Measurements from ENCODE around the gene BLVRB. TPM values are rescaled to one million over a fixed set of nuclear protein-coding genes. Genes with fewer than 3 reads are reported as not detected.

The BLVRB gene
- total and polyA plus RNA-seq, 9 of the 15 experiments (the other 6 are each of a cell fraction or from before 2014, with no cell fraction given) = 81.1 to 749 (median 331) TPM

DNA sequence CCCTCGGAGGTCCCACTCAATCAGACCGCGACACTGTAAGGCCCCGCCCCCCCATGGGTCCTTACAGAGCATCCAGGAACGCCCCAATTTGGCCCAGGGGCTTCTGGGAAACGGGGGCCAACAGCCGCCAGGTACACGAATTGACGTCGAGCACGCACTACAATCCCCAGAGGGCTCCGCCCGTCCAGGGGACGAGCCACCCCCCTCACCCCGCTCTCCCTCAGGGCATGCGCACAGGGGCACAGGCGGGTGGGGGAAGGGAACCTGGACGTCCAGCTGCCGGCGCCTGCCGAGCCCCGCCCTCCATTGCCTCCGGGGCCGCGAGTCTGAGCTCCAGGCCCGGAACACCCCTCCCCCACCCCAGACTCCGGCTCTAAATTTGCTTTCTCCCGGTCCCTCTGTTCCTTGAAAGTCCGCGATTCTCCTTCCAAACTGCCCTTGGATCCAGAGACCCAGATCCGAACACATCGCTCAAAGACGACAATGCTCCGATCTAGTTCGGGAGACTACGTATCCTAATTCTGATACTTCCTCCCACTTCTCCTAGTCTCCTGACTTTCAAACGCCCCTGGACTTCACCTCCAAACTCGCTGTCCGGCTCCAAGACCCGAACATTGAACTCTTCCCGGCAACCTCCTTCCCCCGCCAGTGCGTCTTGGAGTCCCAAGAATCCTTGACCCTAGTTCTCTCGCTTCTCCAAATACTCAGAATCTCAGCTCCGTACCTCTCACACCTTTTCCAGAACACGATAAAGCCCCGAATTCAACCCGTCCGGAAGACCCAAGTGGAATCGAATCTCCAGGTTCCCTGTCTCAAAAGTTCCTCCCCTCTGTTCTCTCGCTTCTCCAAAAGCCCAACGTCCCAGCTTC is 22.2 kb downstream of the BLVRB start (continued):
- TF ChIP-seq TCF7L2 (IDR thresholded peaks at IDR 0.05; ENCODE audit: low read depth, low read length) = no peak
- TF ChIP-seq ZKSCAN3 (CRISPR knock-in tag; IDR thresholded peaks at IDR 0.05) = no peak
- no peak for TF ChIP-seq ZNF695 (CRISPR knock-in tag; IDR thresholded peaks at IDR 0.05)
- peak; percentile 76; the same call in 1 of the 2 replicates for TF ChIP-seq NFATC3 (IDR thresholded peaks at IDR 0.05)
- TF ChIP-seq MECOM (CRISPR knock-in tag; IDR thresholded peaks at IDR 0.05) = no peak
- peak; percentile 45; the same call in 1 of the 2 replicates for TF ChIP-seq TRIM28 (IDR thresholded peaks at IDR 0.05)
- TF ChIP-seq PRMT5 (CRISPR knock-in tag; IDR thresholded peaks at IDR 0.05) = no peak
- TF ChIP-seq MCM3 (IDR thresholded peaks at IDR 0.05) = no peak
- TF ChIP-seq ILK (tag; IDR thresholded peaks at IDR 0.05; ENCODE audit: borderline replicate concordance, low read depth) = no peak
- TF ChIP-seq C11orf30 (IDR thresholded peaks at IDR 0.05; ENCODE audit: low read depth) = no peak
- TF ChIP-seq, protein P1, sequence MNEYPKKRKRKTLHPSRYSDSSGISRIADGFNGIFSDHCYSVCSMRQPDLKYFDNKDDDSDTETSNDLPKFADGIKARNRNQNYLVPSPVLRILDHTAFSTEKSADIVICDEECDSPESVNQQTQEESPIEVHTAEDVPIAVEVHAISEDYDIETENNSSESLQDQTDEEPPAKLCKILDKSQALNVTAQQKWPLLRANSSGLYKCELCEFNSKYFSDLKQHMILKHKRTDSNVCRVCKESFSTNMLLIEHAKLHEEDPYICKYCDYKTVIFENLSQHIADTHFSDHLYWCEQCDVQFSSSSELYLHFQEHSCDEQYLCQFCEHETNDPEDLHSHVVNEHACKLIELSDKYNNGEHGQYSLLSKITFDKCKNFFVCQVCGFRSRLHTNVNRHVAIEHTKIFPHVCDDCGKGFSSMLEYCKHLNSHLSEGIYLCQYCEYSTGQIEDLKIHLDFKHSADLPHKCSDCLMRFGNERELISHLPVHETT (CRISPR knock-in tag; conservative IDR thresholded peaks at IDR 0.05 in 1 of 2, IDR thresholded peaks at IDR 0.05 in 1 of 2) = no peak; a peak in 1 of 4 replicates
- peak; percentile 73; the same call in 1 of the 2 replicates for TF ChIP-seq MIER1 (IDR thresholded peaks at IDR 0.05; ENCODE audit: low read depth)
- TF ChIP-seq HNRNPH1 (optimal IDR thresholded peaks at IDR 0.05; ENCODE audit: low read depth, low read length) = no peak
- TF ChIP-seq, protein P2, sequence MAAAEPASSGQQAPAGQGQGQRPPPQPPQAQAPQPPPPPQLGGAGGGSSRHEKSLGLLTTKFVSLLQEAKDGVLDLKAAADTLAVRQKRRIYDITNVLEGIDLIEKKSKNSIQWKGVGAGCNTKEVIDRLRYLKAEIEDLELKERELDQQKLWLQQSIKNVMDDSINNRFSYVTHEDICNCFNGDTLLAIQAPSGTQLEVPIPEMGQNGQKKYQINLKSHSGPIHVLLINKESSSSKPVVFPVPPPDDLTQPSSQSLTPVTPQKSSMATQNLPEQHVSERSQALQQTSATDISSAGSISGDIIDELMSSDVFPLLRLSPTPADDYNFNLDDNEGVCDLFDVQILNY (CRISPR knock-in tag; IDR thresholded peaks at IDR 0.05) = no peak
- no peak for TF ChIP-seq ZNF316 (IDR thresholded peaks at IDR 0.05)
- TF ChIP-seq, protein P3, sequence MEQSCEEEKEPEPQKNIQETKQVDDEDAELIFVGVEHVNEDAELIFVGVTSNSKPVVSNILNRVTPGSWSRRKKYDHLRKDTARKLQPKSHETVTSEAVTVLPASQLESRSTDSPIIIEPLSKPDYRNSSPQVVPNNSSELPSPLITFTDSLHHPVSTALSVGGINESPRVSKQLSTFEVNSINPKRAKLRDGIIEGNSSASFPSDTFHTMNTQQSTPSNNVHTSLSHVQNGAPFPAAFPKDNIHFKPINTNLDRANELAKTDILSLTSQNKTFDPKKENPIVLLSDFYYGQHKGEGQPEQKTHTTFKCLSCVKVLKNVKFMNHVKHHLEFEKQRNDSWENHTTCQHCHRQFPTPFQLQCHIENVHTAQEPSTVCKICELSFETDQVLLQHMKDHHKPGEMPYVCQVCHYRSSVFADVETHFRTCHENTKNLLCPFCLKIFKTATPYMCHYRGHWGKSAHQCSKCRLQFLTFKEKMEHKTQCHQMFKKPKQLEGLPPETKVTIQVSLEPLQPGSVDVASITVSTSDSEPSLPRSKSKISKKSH (CRISPR knock-in tag; IDR thresholded peaks at IDR 0.05) = no peak
- TF ChIP-seq, protein P4, sequence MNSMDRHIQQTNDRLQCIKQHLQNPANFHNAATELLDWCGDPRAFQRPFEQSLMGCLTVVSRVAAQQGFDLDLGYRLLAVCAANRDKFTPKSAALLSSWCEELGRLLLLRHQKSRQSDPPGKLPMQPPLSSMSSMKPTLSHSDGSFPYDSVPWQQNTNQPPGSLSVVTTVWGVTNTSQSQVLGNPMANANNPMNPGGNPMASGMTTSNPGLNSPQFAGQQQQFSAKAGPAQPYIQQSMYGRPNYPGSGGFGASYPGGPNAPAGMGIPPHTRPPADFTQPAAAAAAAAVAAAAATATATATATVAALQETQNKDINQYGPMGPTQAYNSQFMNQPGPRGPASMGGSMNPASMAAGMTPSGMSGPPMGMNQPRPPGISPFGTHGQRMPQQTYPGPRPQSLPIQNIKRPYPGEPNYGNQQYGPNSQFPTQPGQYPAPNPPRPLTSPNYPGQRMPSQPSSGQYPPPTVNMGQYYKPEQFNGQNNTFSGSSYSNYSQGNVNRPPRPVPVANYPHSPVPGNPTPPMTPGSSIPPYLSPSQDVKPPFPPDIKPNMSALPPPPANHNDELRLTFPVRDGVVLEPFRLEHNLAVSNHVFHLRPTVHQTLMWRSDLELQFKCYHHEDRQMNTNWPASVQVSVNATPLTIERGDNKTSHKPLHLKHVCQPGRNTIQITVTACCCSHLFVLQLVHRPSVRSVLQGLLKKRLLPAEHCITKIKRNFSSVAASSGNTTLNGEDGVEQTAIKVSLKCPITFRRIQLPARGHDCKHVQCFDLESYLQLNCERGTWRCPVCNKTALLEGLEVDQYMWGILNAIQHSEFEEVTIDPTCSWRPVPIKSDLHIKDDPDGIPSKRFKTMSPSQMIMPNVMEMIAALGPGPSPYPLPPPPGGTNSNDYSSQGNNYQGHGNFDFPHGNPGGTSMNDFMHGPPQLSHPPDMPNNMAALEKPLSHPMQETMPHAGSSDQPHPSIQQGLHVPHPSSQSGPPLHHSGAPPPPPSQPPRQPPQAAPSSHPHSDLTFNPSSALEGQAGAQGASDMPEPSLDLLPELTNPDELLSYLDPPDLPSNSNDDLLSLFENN (IDR thresholded peaks at IDR 0.05; ENCODE audit: low read depth in 2 of 2, low read length in 2 of 2) = peak in 1 of 2 experiments; percentile 26; a peak in 1 of 4 replicates

Measured in K562 (cell line).